K562 (cell line): ENCODE measurements around the gene MUC5B. TPM values are rescaled to one million over a fixed set of nuclear protein-coding genes. Genes with fewer than 3 reads are reported as not detected.

Experiments used
- ATAC-seq: fragments of 200-7000 bp; cut with Tn5 transposase; 3 replicates; pipeline ENCODE4 v1.9.1; 2020; ENCODE audit warnings: moderate library complexity
- BruUV-seq: library from RNA; stranded (reverse); fragments of 400-500 nt; replicated peaks from 2 replicates; lab custom pipeline; 2021; lab: Mats Ljungman, UMichigan
- CTCF ChIA-PET: fragments of 300-600 bp; formaldehyde crosslinking; extraction: SDS; loops from one replicate; lab custom pipeline; 2021; ENCODE audit warnings: low intra/inter-chr PET ratio; lab: Yijun Ruan, JAX
- POLR2A ChIA-PET: fragments of 300-600, 350-650 bp; sonication (Branson Sonifier 250); formaldehyde crosslinking; extraction: SDS; loops from one replicate; lab custom pipeline; 2021; ENCODE audit warnings: antibody characterized with exemption, inconsistent platforms; lab: Yijun Ruan, JAX
- DNase-seq, 4 experiments: peaks; one replicate each; pipeline versions ENCODE4 v3.0.0 to v3.0.0-alpha.2; 2011 to 2018; ENCODE audit warnings: low spot score in 3 of 4, mixed read lengths in 3 of 4; ENCODE audit errors: extremely low read depth in 1 of 4
- FAIRE-seq: peaks from 2 replicates; lab custom pipeline; 2011; peaks lifted over from hg19 to GRCh38; lab: Jason Lieb, UNC
- H2AFZ ChIP-seq: 2 replicates; pipeline ENCODE4 v1.6.0; 2011; ENCODE audit warnings: low read depth, low read length, control low read depth, inconsistent platforms
- H3K27ac ChIP-seq: fragments of 200-600 bp; 3 replicates; pipeline ENCODE4 v1.8.0; 2011; ENCODE audit warnings: low read depth, mild to moderate bottlenecking, control low read depth, inconsistent platforms, low read length, moderate library complexity, mixed read lengths; ENCODE audit errors: extremely low read depth
- H3K27me3 ChIP-seq, 2 experiments: fragments of 300-600 bp in 1 of 2; 2 replicates in 1 of 2; 3 replicates in 1 of 2; pipeline versions ENCODE4 v1.6.0 to v1.8.0; 2011; ENCODE audit warnings: inconsistent platforms in 2 of 2, low read length in 2 of 2, mild to moderate bottlenecking in 1 of 2, mixed read lengths in 1 of 2, moderate library complexity in 1 of 2; ENCODE audit not compliant: control insufficient read depth in 2 of 2, insufficient read depth in 2 of 2
- H3K36me3 ChIP-seq: fragments of 300-600 bp; 3 replicates; pipeline ENCODE4 v1.8.0; 2011; ENCODE audit warnings: mild to moderate bottlenecking, low read length, inconsistent platforms; ENCODE audit not compliant: control insufficient read depth, insufficient read depth
- H3K4me1 ChIP-seq, 2 experiments: fragments of 200-600 bp in 1 of 2; replicated peaks in 1 of 2; 2 replicates in 1 of 2; 3 replicates in 1 of 2; pipeline versions ENCODE4 v1.5.1 to v1.8.0; 2011; ENCODE audit warnings: inconsistent platforms in 2 of 2, low read length in 2 of 2, mild to moderate bottlenecking in 1 of 2, mixed read lengths in 1 of 2, moderate library complexity in 1 of 2; ENCODE audit not compliant: control insufficient read depth in 2 of 2, insufficient read depth in 2 of 2
- H3K4me2 ChIP-seq: 2 replicates; pipeline ENCODE4 v1.6.1; 2011; ENCODE audit warnings: low read length, control low read depth, inconsistent platforms, mixed read lengths; ENCODE audit not compliant: insufficient read depth
- H3K4me3 ChIP-seq: fragments of 200-600 bp; sonication (generic), shearing (Covaris generic); 2 replicates; pipeline ENCODE4 v1.5.1; 2016; ENCODE audit warnings: control low read depth, inconsistent platforms
- H3K79me2 ChIP-seq: fragments of 200-600 bp; 3 replicates; pipeline ENCODE4 v1.8.0; 2011; ENCODE audit warnings: low read length, inconsistent platforms; ENCODE audit not compliant: control insufficient read depth, insufficient read depth
- H3K9ac ChIP-seq, 2 experiments: 2 replicates each; pipeline versions ENCODE4 v1.6.0 to v1.6.1; 2011; ENCODE audit warnings: low read depth in 2 of 2, low read length in 2 of 2, control low read depth in 1 of 2, inconsistent platforms in 1 of 2, mild to moderate bottlenecking in 1 of 2, mixed read lengths in 1 of 2; ENCODE audit not compliant: insufficient read depth in 1 of 2
- H3K9me1 ChIP-seq: one replicate; pipeline ENCODE4 v1.6.0; 2011; ENCODE audit warnings: inconsistent platforms, mild to moderate bottlenecking, low read length, moderate library complexity; ENCODE audit not compliant: control insufficient read depth, insufficient read depth
- H3K9me3 ChIP-seq: replicated peaks from 2 replicates; pipeline ENCODE4 v1.5.1; 2011; ENCODE audit warnings: low read depth, low read length, inconsistent platforms; ENCODE audit not compliant: control insufficient read depth, insufficient read depth
- H4K20me1 ChIP-seq: replicated peaks from 2 replicates; pipeline ENCODE4 v1.6.1; 2011; ENCODE audit warnings: low read length, inconsistent platforms, mixed read lengths; ENCODE audit not compliant: control insufficient read depth, insufficient read depth
- CAMTA2 ChIP-seq: fragments of 250-450 bp; sonication (Bioruptor Pico); conservative IDR thresholded peaks from 2 replicates; pipeline ENCODE4 v1.5.1; 2022
- CHD1 ChIP-seq: fragments of 200-600 bp; sonication (generic); IDR thresholded peaks from one replicate; pipeline ENCODE4 v1.6.1; 2012; ENCODE audit warnings: mild to moderate bottlenecking, moderate library complexity, low read length, inconsistent platforms
- CSDE1 ChIP-seq, 2 experiments: fragments of 450-650 bp; IDR thresholded peaks; 2 replicates each; pipeline ENCODE4 v1.6.1; 2016; ENCODE audit warnings: mild to moderate bottlenecking in 1 of 2
- E2F1 ChIP-seq: sonication (generic); formaldehyde crosslinking; IDR thresholded peaks from 2 replicates; pipeline ENCODE4 v1.8.1; 2023; ENCODE audit warnings: mild to moderate bottlenecking, missing genetic modification reagents, moderate library complexity
- ETV5 ChIP-seq: sonication (generic); formaldehyde crosslinking; IDR thresholded peaks from 2 replicates; pipeline ENCODE4 v1.4.0; 2020; ENCODE audit warnings: low read depth, mild to moderate bottlenecking, missing genetic modification reagents
- FOXJ2 ChIP-seq: fragments of 200-800 bp; sonication (Bioruptor generic); IDR thresholded peaks from 2 replicates; pipeline ENCODE4 v1.6.1; 2016; ENCODE audit warnings: missing genetic modification characterization, missing compliant biosample characterization
- FOXM1 ChIP-seq, 2 experiments: fragments of 450-650 bp in 1 of 2; sonication (generic) in 1 of 2; formaldehyde crosslinking in 1 of 2; IDR thresholded peaks; 2 replicates each; pipeline versions ENCODE4 v1.6.1 to v1.9.0; 2017 to 2022; ENCODE audit warnings: low read depth in 2 of 2, mild to moderate bottlenecking in 2 of 2, missing genetic modification reagents in 1 of 2, moderate library complexity in 1 of 2
- HMG20A ChIP-seq: fragments of 450-650 bp; formaldehyde crosslinking; conservative IDR thresholded peaks from 2 replicates; pipeline ENCODE4 v1.4.0; 2020; ENCODE audit warnings: mild to moderate bottlenecking, mixed read lengths
- HMGN3 ChIP-seq: IDR thresholded peaks from 2 replicates; pipeline ENCODE4 v1.6.1; 2011; ENCODE audit warnings: borderline replicate concordance, low read depth, mild to moderate bottlenecking, mixed read lengths, low read length; ENCODE audit not compliant: insufficient read length; ENCODE audit errors: extremely low read depth
- IRF9 ChIP-seq: fragments of 450-650 bp; IDR thresholded peaks from 2 replicates; pipeline ENCODE4 v1.6.1; 2016; ENCODE audit warnings: missing biosample characterization, missing genetic modification characterization
- MTA3 ChIP-seq: fragments of 450-650 bp; formaldehyde crosslinking; IDR thresholded peaks from 2 replicates; pipeline ENCODE4 v1.6.1; 2017; ENCODE audit warnings: mild to moderate bottlenecking, borderline replicate concordance
- POLR2G ChIP-seq: fragments of 200-400 bp; formaldehyde crosslinking; IDR thresholded peaks from 2 replicates; pipeline ENCODE4 v1.6.1; 2017; ENCODE audit warnings: low read depth, mild to moderate bottlenecking, antibody characterized with exemption, low read length, moderate library complexity
- SMARCA5 ChIP-seq: fragments of 450-650 bp; IDR thresholded peaks from 2 replicates; pipeline ENCODE4 v1.6.1; 2016
- ZFPM2 ChIP-seq: fragments of 250-450 bp; sonication (Bioruptor Pico); IDR thresholded peaks from 2 replicates; pipeline ENCODE4 v1.5.1; 2022; ENCODE audit warnings: mild to moderate bottlenecking
- ZNF24 ChIP-seq: fragments of 450-650 bp; IDR thresholded peaks from 2 replicates; pipeline ENCODE4 v1.6.1; 2016
- WGBS: fragments of 100-300 bp; shearing (Covaris generic); methylation state at CpG from one replicate; pipeline ENCODE4 v1.1.6; 2016; ENCODE audit warnings: low coverage, mixed read lengths; ENCODE audit not compliant: insufficient coverage; ENCODE audit errors: missing lambda C conversion rate; 5-methylcytosine and 5-hydroxymethylcytosine counted together
- in situ Hi-C: fragments of 300-500 bp; cut with MboI; formaldehyde crosslinking; loops from 4 replicates; pipeline ENCODE4 v1.15.0; 2018; ENCODE audit warnings: inconsistent platforms, mixed read lengths
- intact Hi-C: fragments of 100-400 bp; cut with micrococcal nuclease; formaldehyde crosslinking; loops from 2 replicates; pipeline ENCODE4 v1.14.2; 2022
- polyA plus RNA-seq, 8 experiments: library from polyadenylated mRNA; depleted of rRNA in 4 of 8; stranded (reverse) in 5 of 8; unstranded in 3 of 8; fragments of >200 nt; fragmentation: Nextera tagmentation in 2 of 8; fragmentation: Illumina TruSeq in 1 of 8; extraction: Ambion mirVana in 2 of 8; extraction: Trizol in 1 of 8; gene quantifications; 2 replicates each; pipeline versions ENCODE4 v1.2.1 to v1.2.3, GENCODE V29; 2011 to 2014; ENCODE audit warnings: inconsistent platforms in 1 of 8, missing spikeins in 1 of 8
- total RNA-seq, 7 experiments: library from RNA; depleted of rRNA in 6 of 7; stranded (reverse); fragments of >200 nt in 6 of 7; fragmentation: Illumina TruSeq in 2 of 7; extraction: Trizol in 2 of 7; gene quantifications; 2 replicates each; pipeline versions ENCODE4 v1.2.1 to v1.2.3, GENCODE V29; 2011 to 2021; ENCODE audit warnings: low replicate concordance in 1 of 7
- TF ChIP-seq, protein P1 (sequence below): fragments of 250-450 bp; sonication (Bioruptor Pico); IDR thresholded peaks from 2 replicates; pipeline ENCODE4 v1.5.0; 2020; ENCODE audit warnings: mild to moderate bottlenecking, borderline replicate concordance
- TF ChIP-seq, protein P2 (sequence below): fragments of 250-450 bp; sonication (Bioruptor Pico); IDR thresholded peaks from 2 replicates; pipeline ENCODE4 v1.4.0; 2020; ENCODE audit warnings: mild to moderate bottlenecking

The MUC5B gene
- total and polyA plus RNA-seq, 9 of the 15 experiments (the other 6 are each of a cell fraction or from before 2014, with no cell fraction given), result 0.04 to 0.95 TPM; not detected in 7

DNA sequence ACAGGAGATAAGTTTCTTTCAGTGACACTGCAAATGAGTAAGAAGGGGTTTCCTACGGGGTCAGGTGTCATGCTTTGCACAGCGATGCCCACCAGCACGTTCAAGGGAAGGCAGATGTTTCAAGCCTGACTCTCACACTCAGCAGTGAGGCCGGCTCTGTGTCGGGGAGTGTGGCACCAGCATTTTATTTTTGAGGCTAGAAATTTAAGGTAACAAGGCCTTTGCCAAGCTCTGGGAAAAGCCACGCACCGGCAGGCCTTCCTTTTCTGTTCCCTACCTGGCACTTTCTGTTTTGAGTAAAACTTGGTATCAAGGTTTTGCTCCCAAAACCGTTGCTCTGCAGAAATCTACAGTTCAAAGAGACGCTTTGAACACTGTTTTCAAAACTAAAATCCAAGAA is 48.5 kb downstream of the MUC5B start (continued):
- TF ChIP-seq, protein P1, sequence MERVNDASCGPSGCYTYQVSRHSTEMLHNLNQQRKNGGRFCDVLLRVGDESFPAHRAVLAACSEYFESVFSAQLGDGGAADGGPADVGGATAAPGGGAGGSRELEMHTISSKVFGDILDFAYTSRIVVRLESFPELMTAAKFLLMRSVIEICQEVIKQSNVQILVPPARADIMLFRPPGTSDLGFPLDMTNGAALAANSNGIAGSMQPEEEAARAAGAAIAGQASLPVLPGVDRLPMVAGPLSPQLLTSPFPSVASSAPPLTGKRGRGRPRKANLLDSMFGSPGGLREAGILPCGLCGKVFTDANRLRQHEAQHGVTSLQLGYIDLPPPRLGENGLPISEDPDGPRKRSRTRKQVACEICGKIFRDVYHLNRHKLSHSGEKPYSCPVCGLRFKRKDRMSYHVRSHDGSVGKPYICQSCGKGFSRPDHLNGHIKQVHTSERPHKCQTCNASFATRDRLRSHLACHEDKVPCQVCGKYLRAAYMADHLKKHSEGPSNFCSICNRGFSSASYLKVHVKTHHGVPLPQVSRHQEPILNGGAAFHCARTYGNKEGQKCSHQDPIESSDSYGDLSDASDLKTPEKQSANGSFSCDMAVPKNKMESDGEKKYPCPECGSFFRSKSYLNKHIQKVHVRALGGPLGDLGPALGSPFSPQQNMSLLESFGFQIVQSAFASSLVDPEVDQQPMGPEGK (CRISPR knock-in tag), result no peak
- no peak for TF ChIP-seq FOXM1 (IDR thresholded peaks at IDR 0.05; ENCODE audit: low read depth)
- no peak for TF ChIP-seq FOXM1 (CRISPR knock-in tag; IDR thresholded peaks at IDR 0.05; ENCODE audit: low read depth)
- TF ChIP-seq ZNF24, result no peak
- no peak for TF ChIP-seq CAMTA2 (CRISPR knock-in tag)
- TF ChIP-seq HMG20A (CRISPR knock-in tag), result no peak
- TF ChIP-seq ETV5 (CRISPR knock-in tag), result no peak
- TF ChIP-seq, protein P2, sequence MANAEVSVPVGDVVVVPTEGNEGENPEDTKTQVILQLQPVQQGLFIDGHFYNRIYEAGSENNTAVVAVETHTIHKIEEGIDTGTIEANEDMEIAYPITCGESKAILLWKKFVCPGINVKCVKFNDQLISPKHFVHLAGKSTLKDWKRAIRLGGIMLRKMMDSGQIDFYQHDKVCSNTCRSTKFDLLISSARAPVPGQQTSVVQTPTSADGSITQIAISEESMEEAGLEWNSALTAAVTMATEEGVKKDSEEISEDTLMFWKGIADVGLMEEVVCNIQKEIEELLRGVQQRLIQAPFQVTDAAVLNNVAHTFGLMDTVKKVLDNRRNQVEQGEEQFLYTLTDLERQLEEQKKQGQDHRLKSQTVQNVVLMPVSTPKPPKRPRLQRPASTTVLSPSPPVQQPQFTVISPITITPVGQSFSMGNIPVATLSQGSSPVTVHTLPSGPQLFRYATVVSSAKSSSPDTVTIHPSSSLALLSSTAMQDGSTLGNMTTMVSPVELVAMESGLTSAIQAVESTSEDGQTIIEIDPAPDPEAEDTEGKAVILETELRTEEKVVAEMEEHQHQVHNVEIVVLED (CRISPR knock-in tag), result no peak
- TF ChIP-seq, all 486 proteins: peak for 0

GRCh38 chr11:1271927-1272326 is 49.1 kb downstream of the MUC5B start:
- Histone ChIP-seq H3K9ac (no peak overlapping the region), H4K20me1 (no peaks in the 10 kb centered on the region), H3K4me3 (no peak overlapping the region), H3K79me2 (no peaks in the 10 kb centered on the region), H3K9me3 (no peaks in the 10 kb centered on the region), H3K4me2 (no peak overlapping the region), H3K27ac (no peak overlapping the region), H3K9me1 (peaks cover 3% of the 10 kb centered on the region), H3K4me1 (peaks cover 3 to 22% of the 10 kb centered on the region in 2 experiments; a peak in 4 of 5 replicates), H2AFZ (no peak overlapping the region), H3K36me3 (peaks cover 14% of the 10 kb centered on the region; the same call in 2 of the 3 replicates), H3K27me3 (peaks cover 0 to 7% of the 10 kb centered on the region in 2 experiments; a peak in 1 of 5 replicates)
- intact Hi-C loops (no loop called here), in situ Hi-C loops (no loop called here)
- 81% methylated on average over 12 of the region's 30 CpGs for WGBS
- BruUV-seq, result no TSS peak
- POLR2A ChIA-PET, result no interaction called here
- FAIRE-seq (no peak), DNase-seq (no peak), ATAC-seq (no peak)
- CTCF ChIA-PET, result no interaction called here
- TF ChIP-seq FOXJ2 (tag) (no peak), ZFPM2 (CRISPR knock-in tag) (no peak), CSDE1 (IDR thresholded peaks at IDR 0.05) (no peak), SMARCA5 (no peak), HMGN3 (no peak), E2F1 (no peak), POLR2G (peak; percentile 44; the same call in 1 of the 2 replicates), IRF9 (no peak), CHD1 (no peak), MTA3 (no peak)
